Small intestine (tissue), 7 donors: ENCODE results near the gene ADCY4. TPM values are rescaled to one million over a fixed set of nuclear protein-coding genes. Genes with fewer than 3 reads are reported as not detected.
A peak's percentile ranks its signal among the peaks of the same experiment; 100 is the strongest.
"Not testable (repeated sequence)": the region's sequence is repeated elsewhere in the genome, so short reads cannot be mapped to it uniquely, and the experiment has no call there.

ENCODE experiments used
- DNase-seq, 2 donors: peaks; one replicate each; pipeline versions ENCODE4 v3.0.0 to v3.0.0-alpha.2; 2013
- FAIRE-seq: peaks from 2 replicates; lab custom pipeline; 2012; peaks lifted over from hg19 to GRCh38; lab: Jason Lieb, UNC
- H3K27ac ChIP-seq, 3 donors: one replicate each; pipeline ENCODE4 v1.5.1; 2013; ENCODE audit warnings: low read length in 2 of 3, mild to moderate bottlenecking in 2 of 3, control low read depth in 1 of 3, inconsistent platforms in 1 of 3, low read depth in 1 of 3, moderate library complexity in 1 of 3
- H3K27me3 ChIP-seq, 3 donors: one replicate each; pipeline ENCODE4 v1.6.1; 2013; ENCODE audit warnings: low read length in 3 of 3, inconsistent platforms in 1 of 3; ENCODE audit not compliant: control insufficient read depth in 3 of 3, insufficient read depth in 3 of 3
- H3K36me3 ChIP-seq, 3 donors: one replicate each; pipeline ENCODE4 v1.6.1; 2013; ENCODE audit warnings: low read length in 3 of 3, inconsistent platforms in 1 of 3, low read depth in 1 of 3, mild to moderate bottlenecking in 1 of 3, moderate library complexity in 1 of 3; ENCODE audit not compliant: control insufficient read depth in 3 of 3, insufficient read depth in 2 of 3
- H3K4me1 ChIP-seq, 3 donors: one replicate each; pipeline ENCODE4 v1.6.1; 2013; ENCODE audit warnings: low read length in 2 of 3, inconsistent platforms in 1 of 3, low read depth in 1 of 3, mild to moderate bottlenecking in 1 of 3, moderate library complexity in 1 of 3; ENCODE audit not compliant: control insufficient read depth in 3 of 3, insufficient read depth in 2 of 3
- H3K4me3 ChIP-seq, 3 donors: one replicate each; pipeline ENCODE4 v1.5.1; 2013; ENCODE audit warnings: low read length in 3 of 3, control low read depth in 1 of 3, inconsistent platforms in 1 of 3, low read depth in 1 of 3, mild to moderate bottlenecking in 1 of 3, moderate library complexity in 1 of 3
- H3K9me3 ChIP-seq, 2 donors: one replicate each; pipeline ENCODE4 v1.6.1; 2013; ENCODE audit warnings: low read depth in 1 of 2, low read length in 1 of 2; ENCODE audit not compliant: control insufficient read depth in 2 of 2, insufficient read depth in 1 of 2
- WGBS, 3 donors: extraction: QIAGEN DNeasy Blood & Tissue Kit; methylation state at CpG; one replicate each; pipeline ENCODE4 v1.1.7; 2013; 5-methylcytosine and 5-hydroxymethylcytosine counted together
- polyA plus RNA-seq, 4 donors: library from polyadenylated mRNA; stranded (reverse) in 3 of 4; unstranded in 1 of 4; fragments of 200-250 nt in 3 of 4; fragments of 120-200 nt in 1 of 4; gene quantifications; one replicate each; pipeline versions ENCODE4 v1.2.1 to v1.2.3, GENCODE V29; 2013
- donor health status: healthy with polysubstance abuse.
- donor health status: control.
- donor health status: control.
- donor health status: Bipolar disorder and iron deficiency.
- donor health status: healthy.

The ADCY4 gene
- polyA plus RNA-seq, 4 donors: 3.4 to 16.4 (median 6.1) TPM

- DNase-seq: no peak
- H3K27me3 ChIP-seq: no peaks in the 10 kb centered on the region
- H3K9me3 ChIP-seq: no peaks in the 10 kb centered on the region
- H3K36me3 ChIP-seq: peaks cover 0 to 23% (median 0%) of the 10 kb centered on the region in 3 donors
- FAIRE-seq: no peak
- H3K27ac ChIP-seq: peak overlapping the region in 1 of 3 donors; percentile 48
- no peak overlapping the region for H3K4me3 ChIP-seq
- 84 to 87% (median 87%) methylated on average over 3 of the region's 3 CpGs for WGBS, 3 donors
- peaks cover 0 to 44% (median 0%) of the 10 kb centered on the region in 3 donors for H3K4me1 ChIP-seq
These were observed 43.5 kb upstream of the ADCY4 start for GRCh38 chr14:24378327-24378726.

DNA sequence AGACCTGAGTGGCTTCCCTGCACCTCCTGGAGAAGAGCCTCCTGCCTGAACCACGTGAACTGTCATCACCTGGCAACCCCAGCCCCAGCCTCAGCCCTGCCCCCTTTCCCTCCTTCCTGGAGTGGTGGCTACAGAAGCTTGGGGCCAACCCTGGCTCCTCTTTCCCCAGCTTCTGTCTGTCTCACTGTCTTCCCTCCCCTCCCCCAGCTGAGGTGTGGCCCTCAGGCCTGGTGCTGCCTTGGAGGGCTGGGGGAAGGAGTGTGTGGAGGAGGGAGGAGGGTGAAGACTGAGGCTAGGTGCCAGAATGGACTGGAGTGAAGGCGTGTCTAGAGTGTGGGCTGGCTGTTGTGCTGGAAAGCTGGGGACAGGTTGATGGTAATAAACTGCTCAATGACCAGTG lies 42.8 kb upstream of the ADCY4 start:
- Histone ChIP-seq H3K27me3 (no peaks in the 10 kb centered on the region), H3K36me3 (peaks cover 0 to 29% (median 0%) of the 10 kb centered on the region in 3 donors), H3K27ac (peak overlapping the region in 1 of 3 donors; percentile 48), H3K4me1 (peaks cover 0 to 44% (median 0%) of the 10 kb centered on the region in 3 donors), H3K4me3 (no peak overlapping the region), H3K9me3 (no peaks in the 10 kb centered on the region)
- 40 to 49% (median 47%) methylated on average over 2 of the region's 2 CpGs for WGBS, 3 donors
- FAIRE-seq (no peak), DNase-seq (peak in 1 of 2 donors; percentile 64)

- H3K27me3 ChIP-seq: no peaks in the 10 kb centered on the region
- 80 to 90% (median 86%) methylated on average over 7 of the region's 7 CpGs for WGBS, 3 donors
- H3K4me3 ChIP-seq: no peak overlapping the region
- no peak for DNase-seq
- H3K27ac ChIP-seq: peak overlapping the region in 1 of 3 donors; percentile 4
- no peaks in the 10 kb centered on the region for H3K9me3 ChIP-seq
- FAIRE-seq: no peak
- H3K4me1 ChIP-seq: peaks cover 0 to 44% (median 0%) of the 10 kb centered on the region in 3 donors
- H3K36me3 ChIP-seq: peaks cover 0 to 34% (median 0%) of the 10 kb centered on the region in 3 donors
These were observed 42.3 kb upstream of the ADCY4 start for GRCh38 chr14:24377126-24377525.

DNA sequence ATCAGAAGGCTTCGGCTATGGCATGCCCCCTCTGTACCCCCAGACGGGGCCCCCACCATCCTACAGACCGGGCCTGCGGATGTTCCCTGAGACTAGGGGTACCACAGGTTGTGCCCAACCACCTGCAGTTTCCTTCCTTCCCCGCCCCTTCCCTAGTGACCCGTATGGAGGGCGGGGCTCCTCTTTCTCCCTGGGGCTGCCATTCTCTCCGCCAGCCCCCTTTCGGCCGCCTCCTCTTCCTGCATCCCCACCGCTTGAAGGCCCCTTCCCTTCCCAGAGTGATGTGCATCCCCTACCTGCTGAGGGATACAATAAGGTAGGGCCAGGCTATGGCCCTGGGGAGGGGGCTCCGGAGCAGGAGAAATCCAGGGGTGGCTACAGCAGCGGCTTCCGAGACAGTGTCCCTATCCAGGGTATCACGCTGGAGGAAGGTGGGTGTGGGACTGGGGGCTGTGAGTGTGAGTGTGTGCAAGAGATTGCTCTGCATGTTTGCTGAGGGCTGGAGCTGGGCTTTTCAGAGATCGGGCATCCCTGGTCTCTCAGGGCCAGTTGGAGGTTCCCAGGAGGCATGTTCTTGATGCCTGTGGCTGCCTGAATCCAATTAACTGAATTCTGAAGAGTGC lies 41.7 kb upstream of the ADCY4 start:
- no peak for FAIRE-seq
- no peak for DNase-seq

DNA sequence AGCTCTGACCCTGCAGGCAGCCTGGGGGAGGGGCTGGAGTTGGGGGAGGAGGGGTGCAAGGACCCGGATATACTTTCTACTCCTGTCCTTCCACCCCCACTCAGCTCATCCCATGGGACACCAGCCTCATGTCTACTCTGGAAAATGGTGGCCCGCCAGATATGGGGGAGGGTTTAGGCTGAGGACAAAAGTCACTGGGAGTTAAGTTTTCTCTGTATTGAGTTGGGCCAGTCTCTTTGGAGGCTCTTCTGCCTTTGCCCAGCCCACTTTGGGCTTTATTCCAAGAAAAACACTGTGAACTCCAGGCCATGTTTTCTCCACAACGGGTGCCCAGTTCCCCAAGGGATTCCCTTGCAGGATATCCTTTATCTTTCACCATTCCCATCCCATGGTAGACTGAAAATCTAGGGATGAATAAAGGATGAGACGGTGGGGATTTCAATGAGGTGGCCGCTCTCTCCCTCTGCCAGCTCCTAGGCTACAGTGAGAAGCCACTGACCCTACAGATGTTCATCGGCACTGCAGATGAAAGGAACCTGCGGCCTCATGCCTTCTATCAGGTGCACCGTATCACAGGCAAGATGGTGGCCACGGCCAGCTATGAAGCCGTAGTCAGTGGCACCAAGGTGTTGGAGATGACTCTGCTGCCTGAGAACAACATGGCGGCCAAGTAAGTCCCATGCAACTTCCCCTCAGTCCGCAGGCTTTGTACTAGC lies 38.0 kb upstream of the ADCY4 start:
- H3K36me3 ChIP-seq: peaks cover 0 to 36% (median 0%) of the 10 kb centered on the region in 3 donors
- no peak for DNase-seq

More for the DNA sequence above, 41.7 kb upstream of the ADCY4 start:
- no peaks in the 10 kb centered on the region for H3K27me3 ChIP-seq
- peaks cover 0 to 32% (median 0%) of the 10 kb centered on the region in 3 donors for H3K36me3 ChIP-seq
- H3K4me3 ChIP-seq: peak overlapping the region in 1 of 3 donors; percentile 40
- 75 to 84% (median 80%) methylated on average over 14 to 16 of the region's 16 CpGs for WGBS, 3 donors
- H3K4me1 ChIP-seq: peaks cover 0 to 44% (median 0%) of the 10 kb centered on the region in 3 donors
- H3K27ac ChIP-seq: no peak overlapping the region
- H3K9me3 ChIP-seq: no peaks in the 10 kb centered on the region

GRCh38 chr14:24371605-24372004 lies 36.7 kb upstream of the ADCY4 start:
- Histone ChIP-seq H3K4me1 (peaks cover 0 to 25% (median 0%) of the 10 kb centered on the region in 3 donors), H3K36me3 (peaks cover 0 to 34% (median 0%) of the 10 kb centered on the region in 3 donors)
- H3K4me3 ChIP-seq, FAIRE-seq, H3K27me3 ChIP-seq, DNase-seq, H3K27ac ChIP-seq, H3K9me3 ChIP-seq: not testable (repeated sequence)
- 87 to 88% (median 88%) methylated on average over 3 of the region's 3 CpGs for WGBS, 3 donors

More for the DNA sequence above, 38.0 kb upstream of the ADCY4 start:
- Histone ChIP-seq H3K4me3 (no peak overlapping the region), H3K4me1 (peaks cover 0 to 31% (median 0%) of the 10 kb centered on the region in 3 donors), H3K9me3 (no peaks in the 10 kb centered on the region), H3K27ac (no peak overlapping the region), H3K27me3 (peaks cover 0 to 3% (median 0%) of the 10 kb centered on the region in 3 donors)
- no peak for FAIRE-seq
- 81 to 84% (median 84%) methylated on average over 12 of the region's 12 CpGs for WGBS, 3 donors

DNA sequence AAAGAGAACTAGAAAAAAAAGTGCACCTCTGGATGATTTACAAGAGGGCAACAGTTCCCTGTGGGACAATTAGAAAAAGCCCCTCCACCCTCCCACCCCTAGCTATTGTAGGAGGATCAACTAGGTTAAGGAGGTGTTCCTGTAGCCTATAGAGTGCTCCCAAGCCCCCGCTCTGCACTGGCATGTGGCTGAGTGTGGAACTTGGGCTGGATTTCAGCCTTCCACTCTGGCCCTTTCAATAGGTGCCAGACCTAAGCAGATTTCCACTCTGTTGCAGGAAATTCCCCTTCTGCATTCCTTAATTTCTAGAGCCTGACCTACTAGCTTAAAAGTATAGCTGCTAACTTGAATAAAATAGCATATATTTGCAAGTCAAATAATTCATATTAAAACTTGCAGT lies 35.9 kb upstream of the ADCY4 start:
- DNase-seq (no peak), FAIRE-seq (no peak)
- H3K27ac ChIP-seq: no peak overlapping the region
- H3K4me1 ChIP-seq: peaks cover 3 to 22% (median 5%) of the 10 kb centered on the region in 3 donors
- H3K4me3 ChIP-seq: no peak overlapping the region
- peaks cover 0 to 3% (median 0%) of the 10 kb centered on the region in 3 donors for H3K27me3 ChIP-seq
- WGBS, 3 donors: 73 to 81% (median 80%) methylated on average over 1 of the region's 1 CpG
- no peaks in the 10 kb centered on the region for H3K9me3 ChIP-seq
- H3K36me3 ChIP-seq: peaks cover 0 to 31% (median 0%) of the 10 kb centered on the region in 3 donors

- Histone ChIP-seq H3K9me3 (no peaks in the 10 kb centered on the region), H3K4me1 (peaks cover 3 to 22% (median 5%) of the 10 kb centered on the region in 3 donors), H3K27me3 (peaks cover 0 to 3% (median 0%) of the 10 kb centered on the region in 3 donors), H3K4me3 (no peak overlapping the region), H3K36me3 (peaks cover 0 to 28% (median 0%) of the 10 kb centered on the region in 3 donors), H3K27ac (no peak overlapping the region)
- DNase-seq (no peak), FAIRE-seq (no peak)
- 81 to 87% (median 83%) methylated on average over 32 of the region's 32 CpGs for WGBS, 3 donors
These were observed 35.2 kb upstream of the ADCY4 start for GRCh38 chr14:24369907-24370687.
